ENCODE data around the gene DGKA. TPM values are rescaled to one million over a fixed set of nuclear protein-coding genes. Genes with fewer than 3 reads are reported as not detected.

Gene DGKA
- total RNA-seq, 1 donor from 2014 or later, result 27.0 TPM

DNA sequence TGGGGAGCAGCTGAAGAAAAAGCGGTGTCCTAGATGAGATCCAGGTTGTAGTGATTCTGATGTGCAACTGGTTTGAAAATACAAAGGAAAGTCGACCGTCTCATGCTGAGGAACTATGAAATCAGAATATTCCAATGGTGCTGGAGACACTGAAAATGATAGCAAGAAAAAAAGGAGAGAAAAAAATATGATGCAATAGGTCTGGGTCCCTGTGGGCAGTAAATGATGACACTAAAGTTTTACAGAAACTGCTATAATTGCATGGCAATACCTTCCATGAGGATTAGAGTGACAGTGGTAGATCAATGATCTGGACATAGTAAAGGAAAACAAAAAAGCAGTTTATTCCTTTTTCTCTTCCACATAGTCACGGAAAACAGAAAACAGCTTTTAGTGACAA, 5.6 kb upstream of the DGKA start:
- Histone ChIP-seq H3K4me1 (peaks cover 9% of the 10 kb centered on the region), H3K79me2 (ENCODE audit: low read depth) (peaks cover 76% of the 10 kb centered on the region), H3K27ac (no peak overlapping the region), H4K20me1 (ENCODE audit: low read depth) (peaks cover 62% of the 10 kb centered on the region), H3K36me3 (peaks cover 6% of the 10 kb centered on the region), H3K9me3 (ENCODE audit: low read depth) (no peaks in the 10 kb centered on the region), H3F3A (ENCODE audit: low read depth) (peaks cover 64% of the 10 kb centered on the region), H3K4me3 (peak overlapping the region; percentile 94), H3K4me2 (peak overlapping the region; percentile 97), H2AFZ (replicated peaks) (no peak overlapping the region), H3K27me3 (no peaks in the 10 kb centered on the region), H3K9ac (peak overlapping the region; percentile 86)
- no peaks in the 10 kb centered on the region for H3K27me3 Mint-ChIP-seq (ENCODE audit: insufficient read depth, low read depth)
- peaks cover 8% of the 10 kb centered on the region for H3K36me3 Mint-ChIP-seq
- DNase-seq (ENCODE audit: low spot score), result no peak
- H3K4me3 Mint-ChIP-seq, result peak overlapping the region; percentile 99
- no peak for TF ChIP-seq EZH2 (IDR thresholded peaks at IDR 0.05)
- TF ChIP-seq, protein P1, sequence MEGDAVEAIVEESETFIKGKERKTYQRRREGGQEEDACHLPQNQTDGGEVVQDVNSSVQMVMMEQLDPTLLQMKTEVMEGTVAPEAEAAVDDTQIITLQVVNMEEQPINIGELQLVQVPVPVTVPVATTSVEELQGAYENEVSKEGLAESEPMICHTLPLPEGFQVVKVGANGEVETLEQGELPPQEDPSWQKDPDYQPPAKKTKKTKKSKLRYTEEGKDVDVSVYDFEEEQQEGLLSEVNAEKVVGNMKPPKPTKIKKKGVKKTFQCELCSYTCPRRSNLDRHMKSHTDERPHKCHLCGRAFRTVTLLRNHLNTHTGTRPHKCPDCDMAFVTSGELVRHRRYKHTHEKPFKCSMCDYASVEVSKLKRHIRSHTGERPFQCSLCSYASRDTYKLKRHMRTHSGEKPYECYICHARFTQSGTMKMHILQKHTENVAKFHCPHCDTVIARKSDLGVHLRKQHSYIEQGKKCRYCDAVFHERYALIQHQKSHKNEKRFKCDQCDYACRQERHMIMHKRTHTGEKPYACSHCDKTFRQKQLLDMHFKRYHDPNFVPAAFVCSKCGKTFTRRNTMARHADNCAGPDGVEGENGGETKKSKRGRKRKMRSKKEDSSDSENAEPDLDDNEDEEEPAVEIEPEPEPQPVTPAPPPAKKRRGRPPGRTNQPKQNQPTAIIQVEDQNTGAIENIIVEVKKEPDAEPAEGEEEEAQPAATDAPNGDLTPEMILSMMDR (IDR thresholded peaks at IDR 0.05), result no peak
- TF ChIP-seq EZH2phosphoT487 (IDR thresholded peaks at IDR 0.05), result no peak
- H3K4me1 Mint-ChIP-seq, result peaks cover 23% of the 10 kb centered on the region
- H3K9me3 Mint-ChIP-seq, result no peaks in the 10 kb centered on the region
- H3K27ac Mint-ChIP-seq, result no peak overlapping the region

DNA sequence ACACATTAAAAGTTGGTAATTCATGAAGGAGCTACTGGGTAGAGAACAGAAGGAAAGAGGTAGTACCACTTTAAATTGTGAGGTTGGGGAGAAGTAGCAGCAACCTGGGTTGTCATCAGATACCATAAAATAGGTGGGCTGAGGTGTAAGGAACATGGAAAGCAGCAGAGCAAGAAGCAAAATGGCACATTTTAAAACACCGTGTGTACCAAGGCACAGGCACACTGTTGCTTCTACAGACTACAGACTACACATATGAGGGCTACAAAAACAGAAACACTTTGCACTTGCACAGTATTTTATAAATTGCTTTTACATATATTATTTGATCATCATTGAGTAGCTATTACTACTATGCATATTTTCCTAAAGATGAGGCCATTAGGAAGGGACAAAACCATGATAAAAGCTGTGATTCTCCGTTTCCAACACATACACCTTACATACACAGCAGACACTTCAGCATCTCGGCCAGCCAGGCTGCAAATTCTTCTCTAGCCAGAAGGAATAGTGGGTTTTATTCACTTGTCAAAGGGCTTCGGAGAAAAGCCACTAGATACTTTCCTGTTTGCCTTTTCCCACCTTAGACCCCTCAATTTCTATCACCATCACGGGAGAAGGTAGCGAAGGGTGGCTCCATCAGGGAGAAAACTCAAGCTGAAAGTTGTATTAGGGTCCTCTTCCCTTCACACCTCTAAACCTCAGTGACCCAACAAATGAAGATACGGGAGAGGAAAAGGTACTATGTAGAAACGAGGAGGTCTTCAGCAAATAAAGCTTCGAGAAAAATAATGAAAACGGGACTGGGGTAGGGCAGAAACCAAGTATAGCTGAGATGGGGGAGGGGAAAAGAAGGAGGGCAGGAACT, 4.9 kb upstream of the DGKA start:
- H3K9me3 ChIP-seq (ENCODE audit: low read depth), result no peaks in the 10 kb centered on the region
- Mint-ChIP-seq H3K4me3 (peak overlapping the region; percentile 99), H3K27ac (peak overlapping the region; percentile 74), H3K36me3 (peaks cover 8% of the 10 kb centered on the region), H3K9me3 (no peaks in the 10 kb centered on the region), H3K27me3 (ENCODE audit: insufficient read depth, low read depth) (peaks cover 2% of the 10 kb centered on the region), H3K4me1 (peaks cover 30% of the 10 kb centered on the region)
- H3K27me3 ChIP-seq, result peaks cover under 1% of the 10 kb centered on the region
- peak overlapping the region; percentile 97 for H3K4me2 ChIP-seq
- peak overlapping the region; percentile 86 for H2AFZ ChIP-seq (replicated peaks)
- peak overlapping the region; percentile 94 for H3K4me3 ChIP-seq
- H3K9ac ChIP-seq, result peak overlapping the region; percentile 86
- H3K27ac ChIP-seq, result peak overlapping the region; percentile 93
- TF ChIP-seq, protein P1 (IDR thresholded peaks at IDR 0.05), result no peak
- TF ChIP-seq EZH2phosphoT487 (IDR thresholded peaks at IDR 0.05) (no peak), EZH2 (IDR thresholded peaks at IDR 0.05) (no peak)
- peaks cover 69% of the 10 kb centered on the region for H3K79me2 ChIP-seq (ENCODE audit: low read depth)
- H3K36me3 ChIP-seq, result peaks cover 6% of the 10 kb centered on the region
- H3K4me1 ChIP-seq, result peaks cover 9% of the 10 kb centered on the region
- peaks cover 54% of the 10 kb centered on the region for H4K20me1 ChIP-seq (ENCODE audit: low read depth)
- DNase-seq (ENCODE audit: low spot score), result no peak
- peaks cover 64% of the 10 kb centered on the region for H3F3A ChIP-seq (ENCODE audit: low read depth)

DNA sequence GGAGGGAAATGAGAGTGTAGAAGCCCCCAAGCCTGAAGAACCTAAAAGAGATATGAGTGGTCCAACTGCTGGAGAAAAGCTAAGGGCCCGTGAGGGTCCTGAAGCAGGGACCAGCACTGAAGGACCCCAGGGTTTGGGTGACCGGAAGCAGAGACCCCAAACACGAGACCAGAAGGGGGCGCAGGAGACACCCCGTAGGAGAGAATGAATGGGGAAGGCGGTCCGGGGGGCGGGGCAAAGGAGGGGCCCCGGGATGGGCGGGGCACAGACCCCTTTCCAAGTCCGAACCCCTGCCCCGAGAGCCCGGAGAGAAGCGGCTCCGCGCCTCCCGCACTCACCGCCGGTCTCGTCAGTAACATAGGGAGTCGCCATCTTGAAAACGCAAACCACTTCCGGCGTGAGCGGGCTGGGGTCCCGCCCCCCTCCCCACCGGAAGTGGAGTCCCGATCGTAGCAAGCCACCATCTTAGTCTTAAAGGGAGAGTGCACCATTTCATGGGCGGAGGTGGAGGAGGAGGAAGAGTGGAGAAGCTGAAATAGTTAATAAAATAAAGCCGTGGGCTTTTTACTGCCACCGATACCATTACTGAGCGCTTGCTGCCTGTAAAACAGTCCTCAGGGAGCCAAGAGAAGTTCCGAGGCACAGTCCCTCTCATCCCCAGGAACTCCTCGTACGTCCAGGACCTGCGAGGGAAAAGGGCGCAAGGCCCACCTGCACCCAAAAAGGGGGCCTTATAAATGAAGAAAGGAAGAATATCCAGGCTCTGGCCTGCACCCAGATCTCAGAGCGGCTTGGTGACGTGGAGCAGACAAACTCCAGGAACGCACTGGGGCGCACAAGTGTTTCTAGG, 4.0 kb upstream of the DGKA start:
- no peaks in the 10 kb centered on the region for H3K9me3 ChIP-seq (ENCODE audit: low read depth)
- Mint-ChIP-seq H3K4me3 (peak overlapping the region; percentile 99), H3K27ac (peak overlapping the region; percentile 94), H3K27me3 (ENCODE audit: insufficient read depth, low read depth) (peaks cover 8% of the 10 kb centered on the region), H3K4me1 (peaks cover 36% of the 10 kb centered on the region), H3K36me3 (peaks cover 6% of the 10 kb centered on the region), H3K9me3 (no peaks in the 10 kb centered on the region)
- peaks cover 69% of the 10 kb centered on the region for H3F3A ChIP-seq (ENCODE audit: low read depth)
- H3K27ac ChIP-seq, result peak overlapping the region; percentile 93
- peak overlapping the region; percentile 94 for H3K4me3 ChIP-seq
- peak; percentile 95 for DNase-seq (ENCODE audit: low spot score)
- H3K27me3 ChIP-seq, result peaks cover 9% of the 10 kb centered on the region
- peak overlapping the region; percentile 97 for H3K4me2 ChIP-seq
- peaks cover 46% of the 10 kb centered on the region for H4K20me1 ChIP-seq (ENCODE audit: low read depth)
- peaks cover 6% of the 10 kb centered on the region for H3K36me3 ChIP-seq
- peak overlapping the region; percentile 86 for H3K9ac ChIP-seq
- peak overlapping the region; percentile 86 for H2AFZ ChIP-seq (replicated peaks)
- TF ChIP-seq, protein P1 (IDR thresholded peaks at IDR 0.05), result peak; percentile 89
- no peak for TF ChIP-seq EZH2 (IDR thresholded peaks at IDR 0.05)
- no peak for TF ChIP-seq EZH2phosphoT487 (IDR thresholded peaks at IDR 0.05)
- peaks cover 60% of the 10 kb centered on the region for H3K79me2 ChIP-seq (ENCODE audit: low read depth)
- H3K4me1 ChIP-seq, result peaks cover 9% of the 10 kb centered on the region
